Subcutaneous adipose tissue (tissue), 4 donors: Measurements from ENCODE around the gene NIPAL4. TPM values are rescaled to one million over a fixed set of nuclear protein-coding genes. Genes with fewer than 3 reads are reported as not detected.

Experiments used
- total RNA-seq, 4 donors: library from RNA; depleted of rRNA; stranded (reverse); fragments of >200 nt; gene quantifications; one replicate each; pipeline ENCODE4 v1.1.0, GENCODE V29; 2016
- TF ChIP-seq, protein P1 (sequence below): fragments of 450-650 bp; IDR thresholded peaks from one replicate; pipeline ENCODE4 v1.5.1; 2016; ENCODE audit warnings: low read depth, mild to moderate bottlenecking, control low read depth, antibody characterized with exemption, moderate library complexity

Gene NIPAL4
- 1 to 10 TPM in 1 of 4 donors, under 1 TPM in 1, not detected in 2; 0.22 to 1.3 TPM for total RNA-seq

DNA sequence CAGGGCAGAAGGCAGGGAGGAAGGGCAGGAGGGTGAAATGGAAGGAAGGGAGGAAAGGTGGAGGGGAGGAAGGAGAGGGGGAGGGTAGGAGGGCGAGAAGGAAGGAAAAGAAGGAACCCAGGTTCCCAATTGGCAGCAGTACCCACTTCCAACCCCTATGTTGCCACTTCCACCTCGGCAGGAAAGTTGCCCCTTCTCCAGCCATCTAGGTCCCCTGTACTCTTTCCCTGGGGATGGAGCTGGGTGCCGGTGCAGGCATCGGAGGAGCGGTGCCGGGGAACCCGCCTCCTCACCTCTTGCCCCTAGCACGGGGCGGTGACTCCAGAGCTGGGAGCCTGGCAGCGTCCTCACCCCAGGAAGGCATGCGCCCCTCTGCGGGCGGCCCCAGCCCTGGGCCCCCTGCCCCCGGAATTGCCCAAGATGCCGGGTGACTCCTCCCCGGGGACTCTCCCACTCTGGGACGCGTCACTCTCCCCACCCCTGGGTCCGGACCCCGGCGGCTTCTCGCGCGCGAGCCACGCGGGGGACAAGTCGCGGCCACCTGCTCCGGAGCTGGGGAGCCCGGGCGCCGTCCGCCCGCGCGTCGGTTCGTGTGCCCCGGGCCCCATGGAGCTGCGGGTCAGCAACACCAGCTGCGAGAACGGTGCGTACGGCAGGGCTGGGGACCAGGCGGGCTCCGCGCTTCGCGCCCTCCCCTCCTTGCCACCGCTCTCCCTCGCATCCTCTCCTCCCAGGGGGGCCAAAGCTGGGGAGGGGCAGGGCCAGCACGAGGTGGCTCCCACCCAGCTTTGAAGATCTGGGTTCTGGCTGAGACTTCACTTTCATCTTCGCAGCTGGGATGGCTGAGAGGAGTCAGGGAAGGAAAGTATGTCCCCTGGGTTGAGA lies at the start of gene NIPAL4:
NIPAL4 (plus strand) TSS at position 499 of the 885 bp plus-strand sequence; CDS start at position 607, 108 bp downstream.
- TF ChIP-seq, protein P1, sequence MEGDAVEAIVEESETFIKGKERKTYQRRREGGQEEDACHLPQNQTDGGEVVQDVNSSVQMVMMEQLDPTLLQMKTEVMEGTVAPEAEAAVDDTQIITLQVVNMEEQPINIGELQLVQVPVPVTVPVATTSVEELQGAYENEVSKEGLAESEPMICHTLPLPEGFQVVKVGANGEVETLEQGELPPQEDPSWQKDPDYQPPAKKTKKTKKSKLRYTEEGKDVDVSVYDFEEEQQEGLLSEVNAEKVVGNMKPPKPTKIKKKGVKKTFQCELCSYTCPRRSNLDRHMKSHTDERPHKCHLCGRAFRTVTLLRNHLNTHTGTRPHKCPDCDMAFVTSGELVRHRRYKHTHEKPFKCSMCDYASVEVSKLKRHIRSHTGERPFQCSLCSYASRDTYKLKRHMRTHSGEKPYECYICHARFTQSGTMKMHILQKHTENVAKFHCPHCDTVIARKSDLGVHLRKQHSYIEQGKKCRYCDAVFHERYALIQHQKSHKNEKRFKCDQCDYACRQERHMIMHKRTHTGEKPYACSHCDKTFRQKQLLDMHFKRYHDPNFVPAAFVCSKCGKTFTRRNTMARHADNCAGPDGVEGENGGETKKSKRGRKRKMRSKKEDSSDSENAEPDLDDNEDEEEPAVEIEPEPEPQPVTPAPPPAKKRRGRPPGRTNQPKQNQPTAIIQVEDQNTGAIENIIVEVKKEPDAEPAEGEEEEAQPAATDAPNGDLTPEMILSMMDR: no peak

DNA sequence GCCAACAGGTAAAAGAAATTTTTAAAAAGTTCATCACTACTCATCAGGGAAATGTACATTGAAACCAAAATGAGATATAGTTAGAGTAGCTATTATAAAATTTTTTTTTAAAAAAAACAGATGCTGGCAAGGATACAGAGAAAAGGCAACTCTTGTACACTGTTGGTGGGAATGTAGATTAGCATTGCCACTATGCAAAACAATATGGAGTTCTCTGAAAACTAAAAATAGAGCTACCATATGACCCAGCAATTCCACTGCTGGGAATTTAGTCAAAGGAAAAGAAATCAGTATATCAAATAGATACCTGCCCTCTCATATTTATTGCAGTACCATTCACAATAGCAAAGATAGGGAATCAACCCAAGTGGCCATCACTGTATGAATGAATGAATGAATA lies 44.2 kb upstream of the NIPAL4 start:
- TF ChIP-seq, protein P1: no peak

DNA sequence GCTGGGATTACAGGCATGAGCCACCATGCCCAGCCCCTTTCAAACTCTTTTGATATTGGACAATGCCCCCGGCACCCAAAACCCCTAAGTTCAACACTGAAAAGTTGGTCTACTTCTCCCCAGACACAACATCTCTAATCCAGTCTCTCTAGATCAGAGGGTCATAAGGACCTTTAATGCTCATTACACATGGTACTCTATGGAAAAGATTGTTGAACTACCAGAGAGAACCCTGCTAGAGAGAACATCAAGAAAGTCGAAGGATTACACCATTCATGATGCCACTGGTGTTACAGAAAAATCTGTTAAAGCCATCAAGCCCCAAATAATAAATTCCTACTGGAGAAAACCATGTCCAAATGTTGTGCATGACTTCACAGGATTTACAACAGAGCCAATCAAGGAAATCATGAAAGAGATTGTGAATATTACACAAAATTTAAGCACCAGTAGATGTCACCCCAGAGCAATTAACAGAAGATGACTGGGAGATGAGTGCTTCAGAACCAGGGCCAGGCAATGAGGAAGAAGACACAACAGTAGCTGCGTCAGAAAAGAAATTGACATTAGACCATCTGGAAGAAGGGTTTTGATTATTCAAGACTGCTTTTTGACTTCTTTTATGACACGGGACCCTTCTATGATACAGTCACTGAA lies 28.3 kb upstream of the NIPAL4 start:
- TF ChIP-seq, protein P1: no peak

DNA sequence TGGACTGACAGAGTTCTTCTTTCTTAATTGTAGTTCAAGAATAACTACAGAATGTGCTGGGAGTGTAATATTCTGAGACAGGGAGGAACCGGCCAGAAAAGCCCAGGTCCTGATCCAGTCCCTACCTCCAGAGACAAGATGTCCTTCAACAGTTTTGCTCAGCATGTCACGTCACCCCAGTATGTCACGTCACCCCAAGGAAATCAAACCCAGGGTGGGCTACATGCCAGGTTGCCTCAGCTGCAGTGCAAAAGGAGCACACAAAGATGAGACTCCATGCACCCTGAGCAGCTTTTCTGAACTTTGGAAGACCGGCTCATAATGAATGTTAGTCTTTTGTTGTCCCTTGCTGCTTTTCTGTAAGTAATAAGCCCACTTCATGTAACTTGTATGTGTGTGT lies 25.9 kb upstream of the NIPAL4 start:
- TF ChIP-seq, protein P1: no peak

DNA sequence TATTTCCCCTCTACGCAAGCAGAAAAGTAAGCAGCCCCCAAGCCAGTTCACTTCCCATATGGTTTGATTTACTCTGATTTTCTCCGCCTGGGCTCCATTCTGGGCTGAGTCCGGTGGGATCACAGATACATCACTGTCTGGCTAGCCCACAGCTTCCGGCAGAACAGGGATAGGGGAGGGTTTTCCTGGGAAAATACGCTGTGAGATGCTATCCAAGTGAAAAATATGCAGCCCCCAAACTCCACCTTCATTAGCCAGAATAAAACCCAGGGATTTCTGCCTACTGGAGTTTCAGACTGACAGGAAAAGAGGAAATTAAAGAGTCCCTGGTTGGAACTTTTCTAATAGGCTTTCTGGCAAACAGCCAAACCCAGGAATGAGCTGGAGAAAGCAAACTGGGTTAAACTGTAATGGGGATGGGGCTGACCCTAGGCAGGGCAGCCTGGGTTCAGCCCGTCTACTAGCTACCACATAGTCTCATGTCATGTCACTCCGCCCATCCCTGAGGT lies 16.9 kb upstream of the NIPAL4 start:
- TF ChIP-seq, protein P1: no peak

DNA sequence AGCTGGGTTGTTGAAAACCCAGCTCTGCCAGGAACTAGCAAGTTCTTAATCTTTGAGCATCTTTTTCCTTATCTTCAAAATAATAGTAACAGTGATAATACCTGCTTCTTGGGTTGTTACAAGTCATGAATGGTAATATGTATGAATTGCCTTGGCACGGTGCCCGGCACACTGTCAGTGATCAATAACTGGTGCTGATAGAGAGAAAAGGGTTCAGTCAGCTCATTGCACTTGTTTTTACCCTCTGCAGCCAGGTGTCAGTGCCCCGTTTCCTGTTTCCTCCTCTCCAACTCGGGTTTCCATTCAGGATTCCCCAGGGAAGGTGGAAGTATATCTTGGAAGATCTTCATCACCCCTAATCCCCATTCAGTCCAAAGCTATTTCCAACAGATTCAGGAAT lies 15.8 kb upstream of the NIPAL4 start:
- TF ChIP-seq, protein P1: no peak
